ENCODE results near the gene ITSN2.
A peak's percentile ranks its signal among the peaks of the same experiment; 100 is the strongest.

The ITSN2 gene

DNA sequence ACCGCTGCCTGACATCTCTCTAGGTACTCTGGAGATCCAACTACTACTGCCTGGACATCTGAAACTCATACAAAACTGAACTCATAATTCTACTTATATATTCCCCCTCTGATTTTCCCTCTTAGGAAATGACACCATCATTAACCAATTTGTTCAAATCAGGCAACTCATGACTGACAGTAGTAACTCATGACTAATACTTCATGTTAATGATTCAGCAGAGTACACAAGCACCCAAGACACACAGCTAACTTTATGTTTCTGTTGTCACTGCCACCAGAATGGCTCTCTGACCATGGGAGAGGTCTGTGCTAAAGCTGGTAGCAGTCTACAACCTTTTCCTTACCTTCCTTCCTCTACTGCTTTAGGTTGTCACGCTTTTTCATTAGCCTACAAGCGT lies 91.1 kb downstream of the ITSN2 start:
- no peak for DNase-seq (ENCODE audit: low spot score)

DNA sequence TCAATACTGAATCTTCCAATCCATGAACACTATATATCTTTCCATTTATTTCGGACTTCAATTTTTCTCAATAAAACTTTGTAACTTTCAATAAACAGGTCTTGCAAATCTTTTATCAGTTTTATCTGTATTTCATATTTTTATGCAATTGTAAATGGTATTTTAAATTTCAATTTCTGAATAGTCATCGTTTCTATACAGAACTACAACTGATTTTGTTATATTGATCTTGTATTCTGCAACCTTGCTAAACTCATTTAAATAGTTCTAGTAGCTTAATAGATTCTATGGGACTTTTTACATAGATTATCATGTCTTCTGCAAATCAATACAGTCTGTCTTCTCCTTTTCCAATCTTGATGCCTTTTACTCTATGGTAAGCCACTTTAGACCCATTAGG lies 95.1 kb downstream of the ITSN2 start:
- no peak for DNase-seq (ENCODE audit: low spot score)

GRCh38 chr2:24262421-24262970 lies 97.8 kb downstream of the ITSN2 start:
- DNase-seq (ENCODE audit: low spot score): no peak

DNA sequence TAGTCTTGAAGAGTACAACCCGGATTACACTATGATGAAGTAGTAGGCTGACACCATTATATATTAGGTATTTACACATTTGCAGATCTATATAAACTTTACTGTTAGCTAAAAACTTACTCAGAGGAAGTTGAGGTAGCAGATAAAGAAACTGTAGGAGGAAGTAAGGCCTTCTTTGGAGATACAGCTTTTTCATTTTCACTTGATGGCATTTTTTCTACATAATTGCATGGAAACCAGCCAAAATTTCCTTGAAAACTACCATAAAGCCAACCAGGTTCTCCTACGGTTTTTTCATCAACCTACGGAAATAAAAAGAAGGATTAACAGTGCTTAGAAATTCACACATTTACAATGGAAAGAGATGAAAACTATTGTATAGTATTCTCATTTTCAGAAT lies 98.9 kb downstream of the ITSN2 start:
- DNase-seq (ENCODE audit: low spot score): no peak

GRCh38 chr2:24259316-24259715 lies 101.0 kb downstream of the ITSN2 start:
- DNase-seq (ENCODE audit: low spot score): no peak

GRCh38 chr2:24258718-24259117 lies 101.6 kb downstream of the ITSN2 start:
- no peak for DNase-seq (ENCODE audit: low spot score)

DNA sequence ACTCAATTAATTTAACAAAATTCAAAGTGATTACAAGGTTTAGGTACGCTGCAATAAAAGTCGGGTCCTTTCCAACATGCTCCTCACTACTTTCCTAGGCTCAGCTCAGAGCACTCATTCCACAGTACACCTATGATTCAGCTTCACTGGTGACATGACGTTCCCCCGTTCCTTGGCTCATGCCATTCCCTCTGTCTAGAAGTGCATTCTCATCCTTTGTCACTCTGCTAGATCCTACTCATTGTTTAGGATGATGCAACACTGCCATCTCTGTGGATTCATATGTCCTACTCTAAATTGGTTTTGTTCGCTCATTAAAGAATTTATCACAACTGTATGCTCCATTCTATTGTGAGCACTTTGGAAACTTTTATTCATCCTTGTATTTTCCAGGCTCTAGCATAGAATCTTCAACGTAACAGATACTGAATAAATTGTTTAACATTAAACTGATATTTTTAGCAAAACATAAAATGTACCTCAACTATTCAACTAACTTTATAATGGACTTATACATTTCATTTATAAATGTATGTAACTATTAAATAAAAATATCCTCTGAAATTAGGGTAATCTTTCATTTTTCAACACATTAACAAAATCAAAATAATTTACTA lies 106.9 kb downstream of the ITSN2 start:
- DNase-seq (ENCODE audit: low spot score): peak; percentile 17

DNA sequence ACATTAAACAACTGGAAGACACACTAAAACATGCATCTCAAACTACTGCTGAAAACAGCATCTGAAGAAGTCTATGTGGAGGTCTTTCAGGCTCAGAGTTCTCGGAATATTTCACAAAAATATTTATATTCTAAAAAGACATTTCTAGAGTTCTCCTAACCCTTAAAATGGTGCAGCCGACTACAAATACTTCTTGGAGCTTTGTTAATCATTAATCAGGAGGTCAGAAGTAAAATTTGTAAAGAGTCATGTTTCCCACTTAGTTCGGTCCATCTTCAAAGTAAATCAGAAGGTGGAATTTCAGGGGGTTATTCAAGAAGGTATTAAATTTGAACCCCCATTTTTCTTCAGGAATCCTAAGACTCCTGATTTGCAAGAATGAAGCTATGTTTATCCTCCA lies 112.7 kb downstream of the ITSN2 start:
- no peak for DNase-seq (ENCODE audit: low spot score)

DNA sequence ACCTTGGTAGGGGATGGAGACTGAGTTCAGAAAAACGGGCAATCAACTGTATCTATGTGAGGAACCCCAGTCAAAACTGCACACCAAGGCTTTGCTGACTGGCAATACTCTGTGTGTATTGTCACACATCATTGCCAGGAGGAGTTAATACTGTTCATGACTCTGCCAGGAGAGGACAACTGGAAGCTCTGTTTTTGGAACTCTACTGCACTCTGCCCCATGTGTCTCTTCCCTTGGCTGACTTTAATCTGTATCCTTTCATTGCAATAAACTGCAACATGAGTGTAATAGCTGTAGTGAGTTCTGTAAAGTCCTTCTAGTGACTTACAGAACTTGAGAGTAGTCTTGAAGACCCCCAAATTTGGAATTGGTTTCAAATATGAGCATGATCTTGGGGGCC lies 113.2 kb downstream of the ITSN2 start:
- no peak for DNase-seq (ENCODE audit: low spot score)

DNA sequence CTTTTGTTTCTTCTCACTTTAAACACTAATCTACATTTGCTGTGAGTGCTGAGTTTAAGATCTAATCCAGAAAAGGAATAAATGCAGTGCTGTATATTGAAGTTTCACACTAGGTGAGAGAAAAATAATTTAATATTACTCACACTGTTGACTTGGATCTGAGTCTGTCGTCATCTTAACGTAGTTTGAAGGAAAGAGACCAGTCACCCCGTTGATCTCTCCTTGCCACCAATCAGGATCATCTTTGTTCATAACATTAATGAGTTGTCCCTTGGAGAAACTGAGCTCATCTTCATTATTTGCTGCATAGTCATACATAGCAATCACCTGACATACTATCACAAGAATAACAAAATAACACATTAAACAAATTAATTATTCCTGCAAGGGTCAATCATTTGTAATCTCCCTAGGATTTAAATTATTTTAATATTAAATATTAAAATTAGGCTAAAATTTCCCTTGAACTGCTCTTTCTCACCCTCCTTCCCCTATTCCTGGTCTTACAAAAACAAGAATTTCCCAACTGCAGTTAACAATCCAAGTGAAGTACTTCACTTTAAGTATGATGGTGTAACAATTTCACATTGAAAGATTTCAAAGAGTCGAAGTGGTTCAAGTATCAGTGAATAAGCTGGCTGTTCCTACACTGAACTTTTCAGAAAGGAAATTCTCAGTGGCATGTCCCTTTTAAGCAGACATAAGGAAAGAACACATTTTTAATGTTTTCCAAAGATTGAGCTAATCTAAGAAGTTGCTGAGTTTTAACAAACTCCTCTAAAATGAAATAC lies 114.2 kb downstream of the ITSN2 start:
- no peak for DNase-seq (ENCODE audit: low spot score)

- DNase-seq (ENCODE audit: low spot score): no peak
Measured at GRCh38 chr2:24241528-24241927, 118.8 kb downstream of the ITSN2 start.

GRCh38 chr2:24239553-24239952 lies 120.8 kb downstream of the ITSN2 start:
- no peak for DNase-seq (ENCODE audit: low spot score)

GRCh38 chr2:24238158-24238557 lies 122.2 kb downstream of the ITSN2 start:
- no peak for DNase-seq (ENCODE audit: low spot score)

DNA sequence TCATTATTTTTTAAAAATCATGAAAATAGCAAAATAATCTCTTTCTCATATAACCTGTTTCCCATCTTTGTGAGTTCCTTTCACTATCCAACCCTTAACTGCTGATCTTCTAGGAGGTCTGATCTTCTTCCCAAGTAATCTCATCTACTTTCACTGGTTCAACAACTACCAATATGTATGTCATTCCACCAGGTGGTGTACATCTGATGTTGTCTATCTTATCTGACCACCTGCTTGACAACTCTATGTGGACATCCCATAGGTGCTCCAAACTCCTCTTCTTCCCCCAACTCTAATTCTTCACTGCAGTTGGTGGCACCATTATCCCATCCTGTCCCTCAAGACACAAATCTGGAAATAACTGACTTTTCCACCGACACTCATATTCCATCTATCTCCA lies 123.0 kb downstream of the ITSN2 start:
- DNase-seq (ENCODE audit: low spot score): no peak

- no peak for DNase-seq (ENCODE audit: low spot score)
Measured at GRCh38 chr2:24233321-24233720, 127.0 kb downstream of the ITSN2 start.

- no peak for DNase-seq (ENCODE audit: low spot score)
Measured at GRCh38 chr2:24231461-24231881, 128.9 kb downstream of the ITSN2 start.

DNA sequence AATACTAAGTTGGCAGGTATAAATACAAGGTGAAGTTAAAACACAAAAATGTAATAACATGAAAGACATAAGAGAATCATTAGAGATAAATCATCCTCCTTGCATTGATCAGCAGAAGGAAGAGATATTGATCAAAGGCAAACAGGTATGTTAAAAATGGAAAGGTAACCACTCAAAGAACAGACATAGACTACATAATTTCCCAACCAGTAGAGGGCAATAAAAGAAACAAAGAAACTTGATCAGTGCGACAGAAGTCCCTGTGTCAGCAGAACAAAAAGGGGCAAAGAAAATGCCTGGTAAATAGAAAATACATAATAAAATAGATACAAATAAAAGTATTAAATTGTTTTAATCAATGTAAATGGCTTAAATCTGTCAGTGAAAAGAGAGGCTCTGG lies 131.9 kb downstream of the ITSN2 start:
- no peak for DNase-seq (ENCODE audit: low spot score)

DNA sequence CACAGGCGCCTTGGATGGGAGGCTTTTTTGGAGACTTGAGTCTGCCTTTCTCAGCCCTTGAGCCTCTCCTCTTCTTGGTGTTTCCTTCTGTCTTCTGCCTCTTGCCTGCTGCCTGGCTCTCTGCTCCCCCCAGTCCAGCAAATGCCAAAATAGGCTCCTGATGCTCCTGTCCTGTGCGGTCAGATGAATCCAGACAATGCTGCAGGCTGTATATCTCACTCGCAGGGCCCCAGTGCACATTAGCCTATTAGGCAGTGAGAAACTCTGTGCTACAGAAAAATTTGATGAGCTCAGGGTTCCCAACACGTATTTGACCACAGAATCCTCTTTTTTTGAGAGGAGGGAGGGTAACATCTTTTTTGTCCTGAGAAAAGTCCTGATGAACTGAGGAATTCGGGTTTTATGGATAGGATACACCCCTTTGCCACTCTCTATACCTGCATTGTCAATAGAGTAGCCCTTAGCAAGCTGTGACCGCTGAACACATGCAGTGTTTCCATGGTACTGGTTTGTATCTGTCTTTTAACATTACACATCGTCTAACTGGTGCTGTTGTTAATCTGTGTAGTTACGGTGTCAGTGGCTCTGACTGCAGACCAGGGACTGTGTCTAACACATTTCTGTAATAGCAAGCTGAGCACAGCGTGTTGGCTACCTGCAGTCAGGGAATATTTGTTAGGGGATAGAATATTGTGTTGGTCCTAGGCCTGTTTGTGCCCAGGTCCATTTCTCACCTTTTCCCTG lies 134.7 kb downstream of the ITSN2 start:
- no peak for DNase-seq (ENCODE audit: low spot score)

GRCh38 chr2:24222946-24223345 lies 137.4 kb downstream of the ITSN2 start:
- DNase-seq (ENCODE audit: low spot score): no peak

DNA sequence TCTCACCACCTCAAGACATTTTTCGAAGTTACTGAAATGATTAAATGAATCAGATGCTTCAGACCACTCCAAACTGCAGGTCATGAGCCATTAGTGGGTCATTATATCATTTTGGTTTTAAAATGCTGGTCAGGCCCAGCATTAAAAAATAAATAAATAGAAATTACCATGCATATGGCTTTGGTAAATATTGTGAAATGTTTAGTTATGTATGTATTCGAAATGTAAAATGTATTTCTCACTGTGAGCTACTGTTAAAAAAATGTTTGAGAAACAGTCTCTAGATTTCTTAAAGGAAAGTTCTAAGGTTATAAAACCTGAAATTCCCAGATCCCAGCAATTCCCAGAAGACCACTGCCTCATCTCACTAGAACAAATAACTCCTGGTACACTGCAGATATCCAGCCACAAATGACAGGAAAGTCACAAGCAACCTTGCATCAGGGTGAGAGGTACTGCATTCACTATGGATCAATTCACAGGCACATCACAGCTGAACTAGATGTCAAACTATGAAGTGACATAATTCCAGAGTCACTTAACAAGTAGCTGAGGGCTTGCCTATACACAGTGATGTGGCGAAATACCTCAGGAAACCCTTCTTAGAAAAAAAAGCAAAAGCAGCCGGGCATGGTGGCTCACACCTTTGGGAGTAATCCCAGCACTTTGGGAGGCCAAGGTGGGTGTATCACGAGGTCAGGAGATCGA lies 138.8 kb downstream of the ITSN2 start:
- DNase-seq (ENCODE audit: low spot score): no peak

DNA sequence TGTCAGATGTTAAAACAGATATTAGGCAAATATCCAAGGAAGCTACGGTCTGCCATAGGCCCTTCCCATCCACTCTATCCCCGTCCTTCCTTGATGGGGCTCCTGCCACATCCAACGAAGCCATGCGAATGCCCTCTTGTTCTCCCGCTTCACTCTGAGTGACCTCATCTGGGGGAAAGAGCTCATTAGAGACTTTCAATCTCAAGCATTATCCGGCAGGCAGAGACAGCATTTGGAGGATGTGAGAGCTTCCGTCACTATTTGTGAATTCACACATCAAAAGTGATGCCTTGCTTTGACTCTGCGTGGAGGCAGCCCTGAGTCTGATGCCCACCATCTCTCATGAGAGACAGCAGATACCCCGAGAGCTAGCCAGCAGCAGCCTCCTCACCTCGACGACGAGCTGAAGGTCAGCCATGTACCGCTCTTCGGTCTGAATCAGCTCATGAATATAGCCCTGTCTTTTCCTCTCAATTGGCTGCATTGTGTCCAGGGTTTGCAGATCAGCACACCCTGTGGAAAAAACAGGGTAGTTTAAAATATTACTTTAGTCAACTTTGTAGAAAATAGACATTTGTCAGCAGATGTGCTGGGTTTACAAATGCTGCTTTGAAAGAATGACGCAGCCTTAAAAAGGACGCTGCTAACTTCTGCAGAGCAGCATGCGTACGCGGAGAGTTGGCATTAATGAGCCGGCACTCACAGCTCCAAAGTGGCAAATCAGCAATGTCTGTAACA lies 139.6 kb downstream of the ITSN2 start:
- no peak for DNase-seq (ENCODE audit: low spot score)

DNA sequence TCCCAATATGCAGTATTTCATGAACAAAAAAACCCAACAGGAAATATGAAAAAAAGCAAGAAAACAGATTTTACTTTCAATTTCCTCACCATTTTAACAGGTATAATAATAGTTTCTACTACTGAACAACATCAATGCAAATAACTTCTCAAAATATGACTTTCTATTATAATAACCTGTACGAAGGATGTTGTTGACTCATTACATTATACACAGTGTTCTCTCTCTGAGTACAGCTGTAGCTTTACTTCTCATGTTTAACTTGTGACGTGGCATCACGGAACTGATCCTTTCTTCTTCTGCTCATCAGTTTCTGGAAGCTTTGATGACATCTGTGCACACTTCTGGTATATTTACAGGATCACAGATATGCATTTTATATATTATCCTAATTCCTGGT lies 145.5 kb downstream of the ITSN2 start:
- DNase-seq (ENCODE audit: low spot score): no peak

All from AG20443 (cell line).